ENCODE results near the gene TMEM82.
A peak's percentile ranks its signal among the peaks of the same experiment; 100 is the strongest.
"Not testable (repeated sequence)": the region's sequence is repeated elsewhere in the genome, so short reads cannot be mapped to it uniquely, and the experiment has no call there.

TMEM82 gene

DNA sequence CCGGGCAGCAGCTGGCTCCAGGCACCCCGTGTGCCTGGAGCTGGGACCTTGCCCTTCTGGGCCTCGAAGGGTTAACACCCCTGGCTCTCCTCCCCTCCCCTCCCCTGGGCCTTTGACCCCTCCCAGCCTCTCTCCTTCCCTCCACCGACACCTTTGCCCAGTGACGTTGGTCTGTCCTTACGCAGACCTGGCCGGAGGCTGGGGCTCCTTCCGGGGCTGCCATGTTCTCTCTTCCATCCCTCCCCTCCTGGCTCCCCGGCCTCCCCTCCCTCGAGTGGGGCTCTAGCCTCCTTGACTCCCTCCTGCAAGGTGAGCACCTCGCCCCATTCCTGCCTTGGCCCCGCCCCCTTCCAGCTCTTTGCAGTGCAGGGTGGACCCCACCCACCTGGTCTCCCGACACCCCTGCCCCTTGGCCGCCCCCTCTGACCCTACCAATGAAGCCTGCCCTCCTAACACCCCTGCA lies at the start of gene TMEM82:
Gene TMEM82, plus strand, starts transcription at position 161 of the 463 bp plus-strand sequence. Its CDS starts 61 bp downstream, at position 222.
- H3K4me3 ChIP-seq (replicated peaks in 1 of 2; ENCODE audit: low read depth in 2 of 2, low read length in 2 of 2) = no peak within 1 kb of the TSS
- DNase-seq (ENCODE audit: low read depth in 2 of 2) = no peak
- TF ChIP-seq, protein P1, sequence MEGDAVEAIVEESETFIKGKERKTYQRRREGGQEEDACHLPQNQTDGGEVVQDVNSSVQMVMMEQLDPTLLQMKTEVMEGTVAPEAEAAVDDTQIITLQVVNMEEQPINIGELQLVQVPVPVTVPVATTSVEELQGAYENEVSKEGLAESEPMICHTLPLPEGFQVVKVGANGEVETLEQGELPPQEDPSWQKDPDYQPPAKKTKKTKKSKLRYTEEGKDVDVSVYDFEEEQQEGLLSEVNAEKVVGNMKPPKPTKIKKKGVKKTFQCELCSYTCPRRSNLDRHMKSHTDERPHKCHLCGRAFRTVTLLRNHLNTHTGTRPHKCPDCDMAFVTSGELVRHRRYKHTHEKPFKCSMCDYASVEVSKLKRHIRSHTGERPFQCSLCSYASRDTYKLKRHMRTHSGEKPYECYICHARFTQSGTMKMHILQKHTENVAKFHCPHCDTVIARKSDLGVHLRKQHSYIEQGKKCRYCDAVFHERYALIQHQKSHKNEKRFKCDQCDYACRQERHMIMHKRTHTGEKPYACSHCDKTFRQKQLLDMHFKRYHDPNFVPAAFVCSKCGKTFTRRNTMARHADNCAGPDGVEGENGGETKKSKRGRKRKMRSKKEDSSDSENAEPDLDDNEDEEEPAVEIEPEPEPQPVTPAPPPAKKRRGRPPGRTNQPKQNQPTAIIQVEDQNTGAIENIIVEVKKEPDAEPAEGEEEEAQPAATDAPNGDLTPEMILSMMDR (IDR thresholded peaks at IDR 0.05; ENCODE audit: low read depth, low read length) = no peak

DNA sequence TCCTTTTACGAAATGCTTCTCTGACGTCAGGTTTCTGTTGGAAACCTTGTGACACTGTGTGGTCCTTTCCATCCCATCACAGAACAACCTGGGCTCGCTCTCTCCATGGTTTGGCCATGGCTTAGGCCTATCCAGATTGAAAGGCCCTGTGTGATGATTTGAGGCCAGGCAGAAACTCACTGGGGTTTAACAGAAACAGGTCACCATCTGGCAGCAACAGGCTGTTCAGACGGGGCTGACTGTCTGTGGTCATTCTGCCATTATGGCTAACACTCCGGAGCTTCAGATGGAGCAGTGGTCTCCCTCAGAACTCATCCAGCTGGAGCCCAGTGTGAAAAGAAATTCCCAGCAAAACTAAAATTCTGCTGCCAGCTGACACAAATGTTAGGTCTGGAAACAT lies 48.9 kb upstream of the TMEM82 start:
- no peak for DNase-seq (ENCODE audit: low read depth in 2 of 2)
- TF ChIP-seq, protein P1 (IDR thresholded peaks at IDR 0.05; ENCODE audit: low read depth, low read length) = no peak

DNA sequence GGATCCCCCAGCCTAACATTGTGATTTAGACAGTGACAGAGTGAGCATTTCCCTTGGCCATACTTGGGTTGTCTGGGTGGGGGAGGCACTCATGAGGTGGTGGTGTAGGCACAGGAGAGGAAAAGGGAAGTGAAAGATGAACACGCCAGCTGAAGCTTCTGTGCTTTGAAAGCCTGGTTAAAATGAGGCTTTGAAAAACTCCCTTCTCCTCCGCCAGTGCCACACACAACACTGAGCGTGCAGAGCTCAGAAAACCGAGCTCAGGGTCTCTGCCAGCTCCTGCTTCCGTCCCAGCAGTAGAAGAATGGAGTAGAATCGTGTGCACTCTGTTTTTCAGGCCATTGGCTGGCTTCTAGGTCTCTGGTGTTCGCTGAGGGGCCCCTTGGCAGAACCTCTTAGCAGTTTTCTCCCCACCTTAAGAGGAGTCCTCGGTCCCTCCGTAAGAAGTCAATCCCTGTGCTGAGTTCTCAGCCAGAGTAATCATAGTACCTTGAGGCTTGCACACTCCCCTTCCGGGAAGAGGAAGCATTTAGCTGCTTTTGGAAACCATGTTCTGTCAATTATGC lies 45.3 kb upstream of the TMEM82 start:
- TF ChIP-seq, protein P1 (IDR thresholded peaks at IDR 0.05; ENCODE audit: low read depth, low read length) = no peak
- no peak for DNase-seq (ENCODE audit: low read depth in 2 of 2)
- H3K4me3 ChIP-seq (replicated peaks in 1 of 2; ENCODE audit: low read depth in 2 of 2, low read length in 2 of 2) = no peak overlapping the region

More for the DNA sequence above, 48.9 kb upstream of the TMEM82 start:
- no peak overlapping the region for H3K4me3 ChIP-seq (replicated peaks in 1 of 2; ENCODE audit: low read depth in 2 of 2, low read length in 2 of 2)

DNA sequence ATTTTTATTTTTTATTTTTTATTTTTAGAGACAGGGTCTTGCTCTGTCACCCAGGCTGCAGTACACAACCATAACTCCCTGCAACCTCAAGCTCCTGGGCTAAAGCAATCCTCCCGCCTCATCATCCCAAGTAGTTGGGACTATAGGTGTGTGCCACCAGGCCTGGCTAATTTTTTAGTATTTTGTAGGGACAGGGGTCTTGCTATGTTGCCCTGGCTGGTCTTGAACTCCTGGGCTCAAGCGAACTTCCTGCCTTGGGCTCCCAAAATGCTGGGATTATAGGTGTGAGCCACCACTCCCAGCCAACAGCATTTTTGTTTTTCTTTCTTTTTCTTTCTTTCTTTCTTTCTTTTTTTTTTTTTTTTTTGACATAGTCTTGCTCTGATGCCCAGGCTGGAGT lies 44.1 kb upstream of the TMEM82 start:
- TF ChIP-seq, protein P1 (IDR thresholded peaks at IDR 0.05; ENCODE audit: low read depth, low read length) = no peak
- no peak for DNase-seq (ENCODE audit: low read depth in 2 of 2)
- no peak overlapping the region for H3K4me3 ChIP-seq (replicated peaks in 1 of 2; ENCODE audit: low read depth in 2 of 2, low read length in 2 of 2)

DNA sequence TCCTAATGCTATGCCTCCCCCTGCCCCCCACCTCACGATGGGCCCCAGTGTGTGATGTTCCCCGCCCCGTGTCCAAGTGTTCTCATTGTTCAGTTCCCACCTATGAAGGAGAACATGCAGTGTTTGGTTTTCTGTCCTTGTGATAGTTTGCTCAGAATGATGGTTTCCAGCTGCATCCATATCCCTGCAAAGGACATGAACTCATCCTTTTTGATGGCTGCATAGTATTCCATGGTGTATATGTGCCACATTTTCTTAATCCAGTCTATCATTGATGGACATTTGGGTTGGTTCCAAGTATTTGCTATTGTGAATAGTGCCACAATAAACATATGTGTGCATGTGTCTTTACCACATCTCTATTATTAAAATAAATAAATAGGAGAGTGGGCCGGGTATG lies 43.0 kb upstream of the TMEM82 start:
- DNase-seq (ENCODE audit: low read depth in 2 of 2); H3K4me3 ChIP-seq (replicated peaks in 1 of 2; ENCODE audit: low read depth in 2 of 2, low read length in 2 of 2): not testable (repeated sequence)

DNA sequence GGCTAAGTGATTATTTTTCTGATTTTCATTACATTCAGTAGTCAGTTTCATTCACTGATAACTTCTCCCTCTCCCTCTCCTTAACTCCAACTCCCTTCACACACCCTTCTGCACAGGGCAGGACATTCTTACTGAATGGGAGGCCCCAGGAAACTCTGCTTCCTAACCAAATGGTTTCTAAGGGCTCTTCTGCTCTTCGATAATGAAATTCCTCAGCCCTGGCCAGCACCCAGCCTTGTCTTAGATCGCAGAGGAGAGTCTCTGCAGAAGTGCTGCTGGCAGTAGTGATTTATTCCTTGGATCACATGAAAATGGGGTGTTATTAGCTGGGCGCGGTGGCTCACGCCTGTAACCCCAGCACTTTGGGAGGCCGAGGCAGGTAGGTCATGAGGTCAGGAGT lies 41.8 kb upstream of the TMEM82 start:
- TF ChIP-seq, protein P1 (IDR thresholded peaks at IDR 0.05; ENCODE audit: low read depth, low read length) = no peak
- DNase-seq (ENCODE audit: low read depth in 2 of 2) = peak in 1 of 2 donors; percentile 86
- H3K4me3 ChIP-seq (replicated peaks in 1 of 2; ENCODE audit: low read depth in 2 of 2, low read length in 2 of 2) = no peak overlapping the region

DNA sequence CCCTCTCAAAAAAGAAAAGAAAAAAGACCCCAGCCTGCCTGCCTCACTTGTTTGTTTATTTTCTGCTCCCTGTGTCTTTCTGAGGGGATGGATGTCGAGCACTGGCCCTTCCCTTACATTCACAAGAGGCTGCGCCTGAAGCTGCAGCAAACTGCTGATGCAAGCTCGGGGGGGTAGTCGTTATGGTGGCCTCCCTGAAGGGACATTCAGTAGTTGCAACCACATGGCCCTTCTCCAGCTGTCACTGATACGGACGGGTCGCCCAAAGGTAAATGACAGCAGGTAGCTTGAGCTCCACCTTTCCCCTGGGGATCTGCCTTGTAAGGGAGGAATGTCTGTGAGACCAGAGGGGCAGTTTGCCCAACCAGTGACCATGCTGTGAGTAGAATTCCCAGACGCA lies 40.5 kb upstream of the TMEM82 start:
- DNase-seq (ENCODE audit: low read depth in 2 of 2) = no peak
- TF ChIP-seq, protein P1 (IDR thresholded peaks at IDR 0.05; ENCODE audit: low read depth, low read length) = no peak
- no peak overlapping the region for H3K4me3 ChIP-seq (replicated peaks in 1 of 2; ENCODE audit: low read depth in 2 of 2, low read length in 2 of 2)

Measured in cardiac fibroblast (primary cell).